ENCODE results near the gene ELMO1.

Gene ELMO1

GRCh38 chr7:37329940-37330339 lies 118.7 kb downstream of the ELMO1 start:
- no peak overlapping the region for H4K12ac ChIP-seq (ENCODE audit: low read depth, low read length)
- peak overlapping the region; percentile 33 for H3K27ac ChIP-seq (ENCODE audit: low read depth, low read length)
- no peak overlapping the region for H4K8ac ChIP-seq (ENCODE audit: low read depth, low read length)
- H2BK5ac ChIP-seq (ENCODE audit: low read depth, low read length, poor library complexity), result peak overlapping the region; percentile 63
- H3K9ac ChIP-seq (ENCODE audit: low read length), result no peak overlapping the region
- H3K4me3 ChIP-seq (ENCODE audit: low read depth, low read length), result no peak overlapping the region
- H3K79me1 ChIP-seq (ENCODE audit: low read length), result peaks cover 22% of the 10 kb centered on the region
- H3K23ac ChIP-seq (ENCODE audit: low read length), result no peak overlapping the region
- peaks cover 2% of the 10 kb centered on the region for H3K79me2 ChIP-seq (ENCODE audit: control insufficient read depth, insufficient read depth, low read length, poor library complexity)
- H3K4me2 ChIP-seq (ENCODE audit: low read length), result no peak overlapping the region
- H4K91ac ChIP-seq (ENCODE audit: low read depth, low read length), result no peak overlapping the region
- no peak overlapping the region for H2AFZ ChIP-seq (ENCODE audit: insufficient read depth, low read length, poor library complexity)
- no peak overlapping the region for H2AK5ac ChIP-seq (ENCODE audit: low read length)
- no peak overlapping the region for H2BK12ac ChIP-seq (ENCODE audit: low read length)
- peak overlapping the region; percentile 33 for H3K14ac ChIP-seq (ENCODE audit: low read length)
- no peak overlapping the region for H2BK120ac ChIP-seq (ENCODE audit: insufficient read depth, low read length, poor library complexity)
- peaks cover 9 to 13% of the 10 kb centered on the region in 2 experiments for H3K4me1 ChIP-seq (ENCODE audit: control insufficient read depth in 1 of 2, insufficient read depth in 2 of 2, low read length in 2 of 2)
- no CpG with 5 or more reads among the region's 2 CpGs for WGBS (ENCODE audit: extremely low coverage, insufficient coverage, insufficient read length)
- H3K18ac ChIP-seq (ENCODE audit: low read length), result no peak overlapping the region
- H3K4ac ChIP-seq (ENCODE audit: low read depth, low read length), result no peak overlapping the region
- H3K36me3 ChIP-seq (ENCODE audit: control insufficient read depth in 1 of 2, insufficient read depth in 2 of 2, low read length in 2 of 2), result peaks cover 3 to 10% of the 10 kb centered on the region in 2 experiments
- no peak for DNase-seq
- H3K9me3 ChIP-seq (ENCODE audit: insufficient read depth, low read depth, low read length), result no peaks in the 10 kb centered on the region
- no peaks in the 10 kb centered on the region for H3K27me3 ChIP-seq (ENCODE audit: insufficient read depth, low read length)

DNA sequence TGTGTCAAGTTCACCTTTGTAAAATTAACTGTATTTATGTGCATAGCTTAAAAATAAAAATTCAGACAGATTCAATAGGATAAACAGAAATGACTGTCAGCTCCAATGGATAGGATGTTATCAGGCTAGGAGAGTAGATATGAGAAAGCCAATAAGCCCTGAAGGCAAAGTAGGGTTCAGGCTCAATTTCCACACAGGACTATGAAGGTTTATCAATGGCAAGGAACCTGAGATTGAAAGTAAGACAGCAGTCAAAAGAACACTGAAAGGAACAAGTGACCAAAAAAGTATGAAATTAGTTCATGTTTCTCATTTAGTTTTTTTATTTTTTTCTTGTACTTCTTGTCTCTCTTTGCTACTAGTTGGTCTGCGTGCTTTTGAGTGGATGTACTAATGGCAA lies 121.4 kb downstream of the ELMO1 start:
- no peak overlapping the region for H3K4me3 ChIP-seq (ENCODE audit: low read depth, low read length)
- no peak overlapping the region for H2BK12ac ChIP-seq (ENCODE audit: low read length)
- H3K79me2 ChIP-seq (ENCODE audit: control insufficient read depth, insufficient read depth, low read length, poor library complexity), result no peaks in the 10 kb centered on the region
- peak overlapping the region; percentile 78 for H3K18ac ChIP-seq (ENCODE audit: low read length)
- H3K4me1 ChIP-seq (ENCODE audit: control insufficient read depth in 1 of 2, insufficient read depth in 2 of 2, low read length in 2 of 2), result peaks cover 5 to 8% of the 10 kb centered on the region in 2 experiments
- no peak overlapping the region for H4K8ac ChIP-seq (ENCODE audit: low read depth, low read length)
- no peak overlapping the region for H2AK5ac ChIP-seq (ENCODE audit: low read length)
- no peak overlapping the region for H3K27ac ChIP-seq (ENCODE audit: low read depth, low read length)
- H3K4ac ChIP-seq (ENCODE audit: low read depth, low read length), result no peak overlapping the region
- H3K4me2 ChIP-seq (ENCODE audit: low read length), result no peak overlapping the region
- no peak overlapping the region for H4K12ac ChIP-seq (ENCODE audit: low read depth, low read length)
- peaks cover 17% of the 10 kb centered on the region for H3K79me1 ChIP-seq (ENCODE audit: low read length)
- peaks cover 0 to 9% of the 10 kb centered on the region in 2 experiments for H3K36me3 ChIP-seq (ENCODE audit: control insufficient read depth in 1 of 2, insufficient read depth in 2 of 2, low read length in 2 of 2)
- DNase-seq, result no peak
- H3K14ac ChIP-seq (ENCODE audit: low read length), result no peak overlapping the region
- no peak overlapping the region for H3K23ac ChIP-seq (ENCODE audit: low read length)
- peak overlapping the region; percentile 56 for H2BK5ac ChIP-seq (ENCODE audit: low read depth, low read length, poor library complexity)
- no peak overlapping the region for H3K9ac ChIP-seq (ENCODE audit: low read length)
- no peaks in the 10 kb centered on the region for H3K27me3 ChIP-seq (ENCODE audit: insufficient read depth, low read length)
- H4K91ac ChIP-seq (ENCODE audit: low read depth, low read length), result peak overlapping the region; percentile 36
- no CpG with 5 or more reads among the region's 1 CpG for WGBS (ENCODE audit: extremely low coverage, insufficient coverage, insufficient read length)
- H2AFZ ChIP-seq (ENCODE audit: insufficient read depth, low read length, poor library complexity), result no peak overlapping the region
- H2BK120ac ChIP-seq (ENCODE audit: insufficient read depth, low read length, poor library complexity), result no peak overlapping the region
- H3K9me3 ChIP-seq (ENCODE audit: insufficient read depth, low read depth, low read length), result no peaks in the 10 kb centered on the region

DNA sequence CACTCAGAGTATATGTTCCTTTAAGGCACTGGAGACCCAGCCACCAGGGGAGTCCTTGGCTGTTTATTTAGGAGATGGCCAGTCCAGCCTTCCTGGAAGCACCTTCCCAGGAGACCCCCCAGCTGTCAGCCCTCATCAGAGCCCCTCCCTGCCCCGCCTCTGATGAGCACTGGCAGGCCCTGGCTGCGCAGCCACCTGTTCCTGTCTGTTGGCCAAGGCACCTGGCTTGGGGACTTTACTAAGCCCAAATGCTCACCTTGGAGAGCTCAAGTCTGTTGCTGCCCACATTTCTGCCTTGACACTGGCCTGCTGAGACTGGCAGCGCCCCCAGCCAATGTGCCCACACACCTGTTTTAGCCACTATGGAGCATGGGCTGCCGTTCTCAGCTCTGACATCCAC lies 124.7 kb downstream of the ELMO1 start:
- H3K9ac ChIP-seq (ENCODE audit: low read length), result no peak overlapping the region
- H3K4me2 ChIP-seq (ENCODE audit: low read length), result no peak overlapping the region
- WGBS (ENCODE audit: extremely low coverage, insufficient coverage, insufficient read length), result no CpG with 5 or more reads among the region's 4 CpGs
- no peak for DNase-seq
- H2BK12ac ChIP-seq (ENCODE audit: low read length), result no peak overlapping the region
- H3K9me3 ChIP-seq (ENCODE audit: insufficient read depth, low read depth, low read length), result no peaks in the 10 kb centered on the region
- peaks cover 5% of the 10 kb centered on the region for H3K79me1 ChIP-seq (ENCODE audit: low read length)
- H2BK5ac ChIP-seq (ENCODE audit: low read depth, low read length, poor library complexity), result no peak overlapping the region
- H2BK120ac ChIP-seq (ENCODE audit: insufficient read depth, low read length, poor library complexity), result no peak overlapping the region
- no peak overlapping the region for H3K23ac ChIP-seq (ENCODE audit: low read length)
- no peak overlapping the region for H3K4ac ChIP-seq (ENCODE audit: low read depth, low read length)
- H3K14ac ChIP-seq (ENCODE audit: low read length), result no peak overlapping the region
- no peak overlapping the region for H4K91ac ChIP-seq (ENCODE audit: low read depth, low read length)
- H3K27me3 ChIP-seq (ENCODE audit: insufficient read depth, low read length), result no peaks in the 10 kb centered on the region
- H3K18ac ChIP-seq (ENCODE audit: low read length), result no peak overlapping the region
- peaks cover 0 to 4% of the 10 kb centered on the region in 2 experiments for H3K36me3 ChIP-seq (ENCODE audit: control insufficient read depth in 1 of 2, insufficient read depth in 2 of 2, low read length in 2 of 2)
- no peaks in the 10 kb centered on the region for H3K79me2 ChIP-seq (ENCODE audit: control insufficient read depth, insufficient read depth, low read length, poor library complexity)
- H4K8ac ChIP-seq (ENCODE audit: low read depth, low read length), result no peak overlapping the region
- no peak overlapping the region for H2AK5ac ChIP-seq (ENCODE audit: low read length)
- H2AFZ ChIP-seq (ENCODE audit: insufficient read depth, low read length, poor library complexity), result no peak overlapping the region
- H3K27ac ChIP-seq (ENCODE audit: low read depth, low read length), result no peak overlapping the region
- no peak overlapping the region for H3K4me3 ChIP-seq (ENCODE audit: low read depth, low read length)
- peaks cover 2 to 3% of the 10 kb centered on the region in 2 experiments for H3K4me1 ChIP-seq (ENCODE audit: control insufficient read depth in 1 of 2, insufficient read depth in 2 of 2, low read length in 2 of 2)
- H4K12ac ChIP-seq (ENCODE audit: low read depth, low read length), result peak overlapping the region; percentile 57

DNA sequence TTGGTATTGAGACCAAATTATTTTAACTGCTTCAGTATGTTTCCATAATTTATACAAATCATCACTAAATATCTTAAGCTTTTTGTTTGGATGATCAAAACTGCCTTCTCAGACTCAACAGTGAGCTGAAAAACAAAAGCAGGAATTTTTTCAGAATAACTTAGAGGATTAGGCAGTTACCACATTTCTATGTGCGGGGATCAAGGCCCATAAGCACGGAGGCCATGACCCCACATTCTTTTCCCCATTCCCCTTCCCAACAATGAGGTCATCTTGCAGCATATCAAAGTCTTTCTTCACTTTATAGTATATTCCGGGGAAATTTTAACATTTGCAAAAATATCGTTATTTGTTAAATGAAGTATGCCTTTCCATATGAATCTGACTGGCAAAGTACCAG lies 125.8 kb downstream of the ELMO1 start:
- Histone ChIP-seq H3K27ac (ENCODE audit: low read depth, low read length) (no peak overlapping the region), H3K23ac (ENCODE audit: low read length) (no peak overlapping the region), H2BK5ac (ENCODE audit: low read depth, low read length, poor library complexity) (no peak overlapping the region), H3K14ac (ENCODE audit: low read length) (no peak overlapping the region), H3K36me3 (ENCODE audit: control insufficient read depth in 1 of 2, insufficient read depth in 2 of 2, low read length in 2 of 2) (peaks cover 0 to 4% of the 10 kb centered on the region in 2 experiments), H3K27me3 (ENCODE audit: insufficient read depth, low read length) (no peaks in the 10 kb centered on the region), H3K4me2 (ENCODE audit: low read length) (no peak overlapping the region), H4K12ac (ENCODE audit: low read depth, low read length) (no peak overlapping the region), H3K4me1 (ENCODE audit: control insufficient read depth in 1 of 2, insufficient read depth in 2 of 2, low read length in 2 of 2) (peaks cover 0 to 2% of the 10 kb centered on the region in 2 experiments), H2BK12ac (ENCODE audit: low read length) (no peak overlapping the region), H3K18ac (ENCODE audit: low read length) (no peak overlapping the region), H3K79me1 (ENCODE audit: low read length) (peaks cover 2% of the 10 kb centered on the region), H3K4ac (ENCODE audit: low read depth, low read length) (no peak overlapping the region), H2AFZ (ENCODE audit: insufficient read depth, low read length, poor library complexity) (no peak overlapping the region), H4K8ac (ENCODE audit: low read depth, low read length) (no peak overlapping the region), H3K9me3 (ENCODE audit: insufficient read depth, low read depth, low read length) (no peaks in the 10 kb centered on the region), H3K79me2 (ENCODE audit: control insufficient read depth, insufficient read depth, low read length, poor library complexity) (no peaks in the 10 kb centered on the region), H3K4me3 (ENCODE audit: low read depth, low read length) (no peak overlapping the region), H2AK5ac (ENCODE audit: low read length) (no peak overlapping the region), H4K91ac (ENCODE audit: low read depth, low read length) (no peak overlapping the region), H2BK120ac (ENCODE audit: insufficient read depth, low read length, poor library complexity) (no peak overlapping the region), H3K9ac (ENCODE audit: low read length) (no peak overlapping the region)
- no CpG with 5 or more reads among the region's 4 CpGs for WGBS (ENCODE audit: extremely low coverage, insufficient coverage, insufficient read length)
- no peak for DNase-seq

Data from trophoblast cell (in vitro differentiated cells and primary cell).